ENCODE data around the gene PLCB1.
"Not testable (repeated sequence)": the region's sequence is repeated elsewhere in the genome, so short reads cannot be mapped to it uniquely, and the experiment has no call there.

PLCB1 gene

DNA sequence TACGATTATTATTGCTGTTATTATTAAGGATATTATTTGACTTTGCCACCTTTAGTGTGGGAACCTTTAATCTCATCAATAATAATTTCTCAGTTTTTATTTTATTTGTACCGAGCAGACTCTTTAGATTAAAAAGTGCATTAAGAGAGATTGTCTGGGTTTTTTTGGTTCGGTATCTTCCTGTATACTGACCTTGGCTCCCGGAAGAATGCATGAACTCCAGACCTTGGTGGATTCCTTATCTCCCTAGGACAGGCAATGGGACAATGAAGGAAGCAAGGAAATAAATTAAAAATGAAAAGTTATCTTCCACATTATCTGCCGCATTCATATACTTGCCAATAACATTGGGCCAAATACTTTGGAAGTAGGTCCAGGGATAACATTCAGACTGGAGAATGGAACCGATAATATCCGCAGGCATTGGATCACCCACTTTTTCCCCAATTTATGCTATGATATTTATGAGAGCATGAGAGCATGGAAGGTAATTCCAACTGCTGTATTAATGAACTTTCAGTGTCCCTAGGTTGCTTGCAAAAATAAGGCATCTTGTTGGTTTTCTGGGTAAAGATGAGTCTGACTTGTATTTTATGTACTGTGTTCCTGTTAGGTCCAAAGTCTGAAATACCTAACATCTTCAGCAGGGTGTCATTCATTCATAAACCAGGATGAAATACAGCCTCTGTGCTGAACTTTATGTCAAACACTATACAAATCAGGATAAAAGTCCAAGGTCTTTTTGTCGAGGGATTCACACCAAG, 232.1 kb downstream of the PLCB1 start:
- DNase-seq (ENCODE audit: low read depth in 2 of 2, low spot score in 1 of 2), result no peak

DNA sequence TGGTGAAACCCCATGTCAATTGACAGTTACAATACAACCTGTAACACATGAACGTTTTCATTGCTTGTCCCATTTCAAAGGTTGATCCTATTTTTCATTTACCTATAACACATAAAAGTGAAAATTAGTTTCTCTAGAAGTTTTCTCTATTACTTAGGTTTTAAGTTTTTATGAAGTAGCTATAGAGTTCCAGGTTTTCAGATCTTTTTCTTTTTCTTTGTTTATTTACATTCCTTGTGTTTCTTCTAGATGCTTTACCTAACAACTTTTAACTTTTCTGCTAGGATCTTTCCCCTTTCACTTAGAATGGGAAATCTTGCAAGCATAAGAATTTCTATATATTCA, 232.6 kb downstream of the PLCB1 start:
- no peak for DNase-seq (ENCODE audit: low read depth in 2 of 2, low spot score in 1 of 2)

- no peak for DNase-seq (ENCODE audit: low read depth in 2 of 2, low spot score in 1 of 2)
Observed at GRCh38 chr20:8365634-8366033, 233.6 kb downstream of the PLCB1 start.

GRCh38 chr20:8366303-8366923, 234.3 kb downstream of the PLCB1 start:
- DNase-seq (ENCODE audit: low read depth in 2 of 2, low spot score in 1 of 2), result no peak

DNA sequence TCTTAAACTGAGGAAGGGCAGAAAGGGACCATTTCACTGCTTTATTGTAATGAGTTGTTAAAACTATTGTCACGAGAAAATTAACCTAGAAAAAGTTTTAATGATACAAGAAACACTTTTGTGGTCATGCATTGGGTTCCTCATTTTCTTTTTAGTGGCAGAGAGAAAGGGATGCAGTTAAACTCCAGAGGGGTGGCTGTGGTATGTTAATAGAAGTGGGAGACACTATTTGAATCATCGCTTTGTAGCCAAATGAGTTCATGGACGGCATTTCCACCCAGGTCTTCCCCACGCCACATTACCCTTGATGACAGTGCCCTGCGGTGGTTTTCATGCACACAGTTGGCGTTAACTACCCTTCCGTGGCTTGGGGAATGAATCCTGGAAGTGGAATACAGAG, 235.6 kb downstream of the PLCB1 start:
- DNase-seq (ENCODE audit: low read depth in 2 of 2, low spot score in 1 of 2), result no peak

DNA sequence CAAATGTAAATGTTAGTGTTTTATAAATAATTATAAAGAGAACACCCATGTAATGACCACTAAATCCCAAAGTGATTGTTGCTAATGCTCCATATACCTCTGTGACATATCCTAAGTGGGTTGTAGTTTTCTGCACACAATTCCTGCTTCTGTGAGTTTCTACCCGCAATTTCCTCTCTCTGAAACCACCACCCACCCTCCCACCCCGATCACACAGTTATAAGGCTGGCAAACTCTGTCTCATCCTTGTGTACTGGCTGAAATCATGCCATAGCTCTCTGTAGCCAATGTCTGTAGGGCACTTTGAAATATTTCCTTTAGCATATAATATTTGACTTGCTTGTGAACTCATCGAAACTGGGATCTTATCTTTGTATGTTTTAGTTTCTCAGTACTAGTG, 236.6 kb downstream of the PLCB1 start:
- DNase-seq (ENCODE audit: low read depth in 2 of 2, low spot score in 1 of 2), result no peak

- no peak for DNase-seq (ENCODE audit: low read depth in 2 of 2, low spot score in 1 of 2)
Observed at GRCh38 chr20:8369311-8369710, 237.2 kb downstream of the PLCB1 start.

DNA sequence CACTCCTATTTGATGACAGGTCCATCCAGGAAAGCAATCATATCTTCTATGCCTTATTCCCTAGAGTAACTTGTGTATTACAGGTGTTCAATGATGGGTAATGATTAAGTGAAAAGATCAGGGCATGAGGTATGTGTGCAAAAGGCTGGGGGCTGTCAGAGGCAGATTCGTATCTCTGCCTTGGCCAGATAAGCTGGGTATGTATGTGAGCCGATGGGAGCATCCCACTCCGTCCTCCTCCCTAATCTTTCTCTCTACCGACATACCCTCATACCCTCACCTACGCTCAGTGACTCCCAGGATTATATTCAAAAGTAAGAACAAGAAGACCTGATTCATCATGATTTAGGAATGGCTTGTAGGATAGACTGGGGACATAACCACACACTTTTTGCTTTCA, 238.7 kb downstream of the PLCB1 start:
- no peak for DNase-seq (ENCODE audit: low read depth in 2 of 2, low spot score in 1 of 2)

- DNase-seq (ENCODE audit: low read depth in 2 of 2, low spot score in 1 of 2), result no peak
Observed at GRCh38 chr20:8372824-8373380, 240.8 kb downstream of the PLCB1 start.

DNA sequence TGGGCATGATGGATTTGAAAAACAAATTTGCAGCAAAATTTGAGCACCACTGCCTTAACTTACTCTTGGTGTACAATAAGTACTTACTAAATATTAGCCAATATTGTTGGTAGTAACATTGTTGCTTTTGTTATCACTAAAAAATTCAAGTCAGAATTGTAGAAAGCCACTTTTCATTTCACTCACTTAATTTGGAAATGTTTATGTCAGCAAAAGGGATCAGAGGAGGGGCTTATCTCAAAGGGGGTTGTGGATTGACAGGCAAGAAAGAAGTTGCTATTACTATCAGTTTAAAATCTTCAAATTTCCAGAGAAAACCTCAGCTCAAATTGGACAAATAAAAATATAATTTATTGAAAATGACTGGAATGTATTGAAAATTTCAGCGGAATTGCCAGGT, 241.5 kb downstream of the PLCB1 start:
- DNase-seq (ENCODE audit: low read depth in 2 of 2, low spot score in 1 of 2), result no peak

- DNase-seq (ENCODE audit: low read depth in 2 of 2, low spot score in 1 of 2), result no peak
Observed at GRCh38 chr20:8375898-8376297, 243.8 kb downstream of the PLCB1 start.

DNA sequence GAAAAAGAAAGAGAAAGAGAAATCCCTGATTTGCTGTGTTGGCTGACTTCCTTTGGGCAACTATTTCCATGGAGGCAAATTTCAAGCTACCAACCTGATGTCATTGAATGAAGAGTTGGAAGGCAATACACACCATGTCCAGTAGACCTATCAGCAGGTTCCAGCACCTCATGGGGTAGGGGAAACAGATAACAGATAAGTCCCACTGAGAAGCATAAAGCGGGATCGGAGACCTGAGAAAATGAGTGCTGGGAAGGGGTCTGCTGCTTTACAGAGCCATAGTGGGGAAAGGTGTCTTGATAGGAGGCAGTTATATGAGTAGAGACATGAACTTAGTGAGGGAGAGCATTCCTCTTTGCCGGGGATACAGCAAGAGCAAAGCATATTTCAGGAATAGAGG, 244.9 kb downstream of the PLCB1 start:
- DNase-seq (ENCODE audit: low read depth in 2 of 2, low spot score in 1 of 2), result no peak

DNA sequence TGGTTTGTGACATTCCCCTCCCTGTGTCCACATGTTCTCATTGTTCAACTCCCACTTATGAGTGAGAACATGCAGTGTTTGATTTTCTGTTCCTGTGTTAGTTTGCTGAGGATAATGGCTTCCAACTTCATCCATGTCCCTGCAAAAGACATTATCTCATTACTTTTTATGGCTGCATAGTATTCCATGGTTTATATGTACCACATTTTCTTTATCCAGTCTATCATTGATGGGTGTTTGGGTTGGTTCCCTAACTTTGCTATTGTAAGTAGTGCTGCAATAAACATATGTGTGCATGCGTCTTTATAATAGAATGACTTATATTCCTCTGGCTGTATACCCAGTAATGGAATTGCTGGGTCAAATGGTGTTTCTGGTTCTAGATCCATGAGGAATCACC, 247.1 kb downstream of the PLCB1 start:
- not testable (repeated sequence) for DNase-seq (ENCODE audit: low read depth in 2 of 2, low spot score in 1 of 2)

DNA sequence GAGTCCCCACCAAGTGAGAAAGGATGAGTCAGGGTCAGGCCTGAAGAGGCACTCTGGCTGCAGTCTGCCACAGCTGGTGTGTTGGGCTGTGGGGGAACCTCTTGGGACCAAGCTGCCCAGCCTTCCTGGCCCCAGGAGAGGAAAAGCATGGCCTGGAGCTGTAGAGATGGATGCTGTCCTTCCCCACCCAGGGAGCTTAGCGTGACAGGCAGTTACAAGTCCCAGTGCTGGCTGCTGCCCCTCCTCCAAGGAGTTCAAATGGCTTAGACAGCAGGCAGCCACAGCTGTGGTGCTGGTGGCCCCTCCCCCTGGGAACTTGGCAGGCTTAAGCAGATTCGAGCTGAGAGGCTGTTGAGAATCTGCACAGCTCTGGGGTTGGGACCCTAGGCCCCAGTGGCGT, 253.2 kb downstream of the PLCB1 start:
- DNase-seq (ENCODE audit: low read depth in 2 of 2, low spot score in 1 of 2), result no peak

DNA sequence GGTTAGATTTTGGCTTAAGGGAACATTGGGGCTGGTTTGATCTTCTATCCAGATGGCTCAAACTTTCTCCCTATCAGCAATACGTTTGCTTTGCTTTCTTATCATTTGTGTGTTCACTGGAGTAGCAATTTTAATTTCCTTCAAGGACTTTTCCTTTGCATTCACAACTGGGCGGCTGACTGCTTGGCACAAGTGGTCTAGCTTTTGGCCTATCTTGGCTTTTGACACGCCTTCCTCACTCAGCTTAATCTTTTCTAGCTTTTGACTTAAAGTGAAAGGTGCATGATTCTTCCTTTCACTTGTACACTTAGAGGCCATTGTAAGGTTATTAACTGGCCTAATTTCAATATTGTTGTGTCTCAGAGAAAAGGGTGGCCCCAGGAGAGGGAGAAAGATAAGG, 254.9 kb downstream of the PLCB1 start:
- DNase-seq (ENCODE audit: low read depth in 2 of 2, low spot score in 1 of 2), result no peak

DNA sequence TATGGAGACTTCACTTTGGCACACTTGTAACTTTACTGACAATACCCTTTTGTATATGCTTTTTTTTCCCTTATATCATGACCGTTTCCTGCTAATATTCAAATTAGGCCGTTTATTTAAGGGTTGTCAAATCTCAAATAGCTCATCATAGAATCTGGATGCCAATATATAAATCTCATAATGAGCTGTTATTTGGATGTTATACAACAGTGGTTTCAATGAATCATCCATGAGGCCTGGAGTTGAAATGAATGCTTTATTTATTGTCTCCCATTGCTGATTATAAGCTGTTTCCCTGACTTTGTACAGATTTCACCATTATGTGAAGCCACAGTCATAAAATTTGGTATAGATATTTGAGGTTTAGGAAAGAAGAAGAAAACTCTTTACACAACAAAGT, 256.1 kb downstream of the PLCB1 start:
- DNase-seq (ENCODE audit: low read depth in 2 of 2, low spot score in 1 of 2), result no peak

DNA sequence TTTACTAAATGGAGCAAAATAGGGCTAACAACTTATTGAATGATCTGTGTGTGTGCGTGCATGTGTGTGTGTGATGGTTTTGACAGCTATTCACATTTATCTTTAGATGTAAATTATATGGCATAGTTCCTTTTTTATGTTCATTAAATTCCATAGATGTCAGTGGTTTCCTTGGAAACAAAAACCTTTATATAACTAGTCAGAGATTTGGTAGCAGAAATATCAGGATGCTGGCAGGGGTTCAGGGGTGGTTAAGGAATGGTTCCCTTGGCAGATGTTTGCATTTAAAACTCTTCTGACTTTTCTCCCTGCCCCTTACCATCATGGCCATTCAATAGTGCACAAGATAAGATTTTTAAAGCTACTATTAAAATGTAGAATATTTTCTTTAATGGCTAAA, 256.6 kb downstream of the PLCB1 start:
- no peak for DNase-seq (ENCODE audit: low read depth in 2 of 2, low spot score in 1 of 2)

DNA sequence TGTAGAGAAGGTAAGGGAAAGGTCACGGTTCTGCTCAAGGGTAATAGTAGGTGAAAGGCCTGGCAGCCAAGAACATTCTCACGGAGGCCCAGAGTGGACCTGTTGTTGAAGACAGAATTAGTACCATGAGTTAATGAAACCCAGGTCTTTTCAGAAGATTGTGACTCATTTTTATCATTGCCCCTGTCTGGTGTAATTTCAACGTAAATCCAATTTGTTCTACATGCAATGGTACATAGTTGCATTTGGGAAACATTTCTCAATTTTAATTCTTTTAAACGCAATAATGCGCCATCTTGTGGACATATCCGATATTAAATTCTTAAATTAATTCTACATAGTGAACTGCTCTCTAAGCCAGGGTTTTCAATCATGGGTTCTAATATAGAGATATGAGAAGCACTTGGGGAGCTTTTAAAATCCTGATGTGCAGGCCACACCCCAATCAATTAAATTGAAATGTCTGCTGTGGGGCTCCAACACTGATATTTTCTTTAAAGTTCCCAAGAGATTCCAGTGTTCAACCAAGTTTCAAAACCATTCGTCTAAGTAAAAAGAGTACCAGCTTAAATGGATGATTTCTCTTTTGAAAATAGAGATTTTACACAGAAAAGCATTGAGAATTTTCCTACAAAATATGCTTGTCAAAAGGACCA, 257.4 kb downstream of the PLCB1 start:
- DNase-seq (ENCODE audit: low read depth in 2 of 2, low spot score in 1 of 2), result no peak

GRCh38 chr20:8390037-8390433, 258.0 kb downstream of the PLCB1 start:
- DNase-seq (ENCODE audit: low read depth in 2 of 2, low spot score in 1 of 2), result no peak

- no peak for DNase-seq (ENCODE audit: low read depth in 2 of 2, low spot score in 1 of 2)
Observed at GRCh38 chr20:8390500-8390899, 258.4 kb downstream of the PLCB1 start.

DNA sequence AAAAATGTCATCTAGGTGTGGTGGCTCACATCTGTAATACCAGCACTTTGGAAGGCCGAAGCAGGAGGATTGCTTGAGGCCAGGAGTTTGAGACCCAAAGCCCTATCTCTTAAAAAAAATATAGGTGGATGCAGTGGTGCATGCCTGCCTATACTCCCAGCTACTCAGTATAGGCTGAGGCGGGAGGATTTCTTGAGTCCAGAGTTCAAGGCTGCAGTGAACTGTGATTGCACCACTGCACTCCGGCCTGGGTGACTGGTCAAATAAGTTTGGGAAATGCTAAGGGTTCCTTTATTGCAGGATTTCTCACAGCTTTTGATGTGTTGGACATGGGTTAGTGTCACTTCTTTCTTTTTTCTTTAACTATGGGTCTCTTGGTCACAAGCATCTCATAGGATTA, 261.3 kb downstream of the PLCB1 start:
- DNase-seq (ENCODE audit: low read depth in 2 of 2, low spot score in 1 of 2), result no peak

- no peak for DNase-seq (ENCODE audit: low read depth in 2 of 2, low spot score in 1 of 2)
Observed at GRCh38 chr20:8394308-8394945, 262.4 kb downstream of the PLCB1 start.

Measured in stimulated activated CD8-positive, alpha-beta memory T cell treated with anti-CD3 and anti-CD28 coated beads, Interleukin-4, amount 100 ng/mL, for 1 hour (primary cell).